Measurements from ENCODE around the gene LEF1. TPM values are rescaled to one million over a fixed set of nuclear protein-coding genes. Genes with fewer than 3 reads are reported as not detected.

LEF1 gene
- total RNA-seq, 4 donors from 2014 or later: 0.42 to 3.6 (median 1.9) TPM

- Histone ChIP-seq H3K27me3 (peaks cover 4 to 78% (median 47%) of the 10 kb centered on the region in 4 donors), H3K4me1 (peaks cover 23 to 36% (median 32%) of the 10 kb centered on the region in 4 donors), H3K4me3 (peak overlapping the region; percentile 52 to 69 (median 57)), H3K9me3 (no peaks in the 10 kb centered on the region), H3K27ac (replicated peaks in 1 of 4) (no peak overlapping the region), H3K36me3 (no peaks in the 10 kb centered on the region)
- DNase-seq (ENCODE audit: extremely low spot score): no peak
- TF ChIP-seq POLR2AphosphoS5 (IDR thresholded peaks at IDR 0.05) (no peak), POLR2A (IDR thresholded peaks at IDR 0.05; ENCODE audit: low read depth) (no peak), CTCF (IDR thresholded peaks at IDR 0.05) (no peak), EP300 (IDR thresholded peaks at IDR 0.05) (no peak)
- intact Hi-C loops (cut with DNase I): no loop called here
- 72% methylated on average over 11 of the region's 11 CpGs for WGBS
Observed at GRCh38 chr4:108173599-108174057, 4.9 kb upstream of the LEF1 start.

- TF ChIP-seq EP300 (IDR thresholded peaks at IDR 0.05) (no peak), CTCF (IDR thresholded peaks at IDR 0.05) (no peak)
- Histone ChIP-seq H3K4me3 (peak overlapping the region; percentile 52 to 69 (median 57)), H3K36me3 (no peaks in the 10 kb centered on the region), H3K4me1 (peaks cover 29 to 43% (median 38%) of the 10 kb centered on the region in 4 donors), H3K27ac (replicated peaks in 1 of 4) (peak overlapping the region in 3 of 4 donors; percentile 28 to 55 (median 49)), H3K9me3 (no peaks in the 10 kb centered on the region), H3K27me3 (peaks cover 4 to 84% (median 50%) of the 10 kb centered on the region in 4 donors)
- DNase-seq (ENCODE audit: extremely low spot score): no peak
- under 1% methylated on average over 29 of the region's 77 CpGs for WGBS
- intact Hi-C loops (cut with DNase I): no loop called here
Observed at GRCh38 chr4:108172753-108173598, 4.2 kb upstream of the LEF1 start.

GRCh38 chr4:108172231-108172752 lies 3.6 kb upstream of the LEF1 start:
- H3K36me3 ChIP-seq: no peaks in the 10 kb centered on the region
- H3K9me3 ChIP-seq: no peaks in the 10 kb centered on the region
- DNase-seq (ENCODE audit: extremely low spot score): no peak
- no peak for TF ChIP-seq POLR2AphosphoS5 (IDR thresholded peaks at IDR 0.05)
- TF ChIP-seq CTCF (IDR thresholded peaks at IDR 0.05): peak in 1 of 3 experiments; percentile 13
- WGBS: 11% methylated on average over 23 of the region's 43 CpGs
- peaks cover 32 to 48% (median 43%) of the 10 kb centered on the region in 4 donors for H3K4me1 ChIP-seq
- peak overlapping the region; percentile 52 to 69 (median 57) for H3K4me3 ChIP-seq
- peak overlapping the region in 3 of 4 donors; percentile 28 to 55 (median 49) for H3K27ac ChIP-seq (replicated peaks in 1 of 4)
- peaks cover 4 to 87% (median 52%) of the 10 kb centered on the region in 4 donors for H3K27me3 ChIP-seq
- intact Hi-C loops (cut with DNase I): no loop called here

GRCh38 chr4:108171339-108172230 lies 2.9 kb upstream of the LEF1 start:
- Histone ChIP-seq H3K27ac (replicated peaks in 1 of 4) (no peak overlapping the region), H3K27me3 (peaks cover 9 to 89% (median 57%) of the 10 kb centered on the region in 4 donors), H3K9me3 (no peaks in the 10 kb centered on the region), H3K4me1 (peaks cover 40 to 55% (median 50%) of the 10 kb centered on the region in 4 donors), H3K4me3 (peak overlapping the region; percentile 52 to 69 (median 57)), H3K36me3 (no peaks in the 10 kb centered on the region)
- no peak for TF ChIP-seq POLR2AphosphoS5 (IDR thresholded peaks at IDR 0.05)
- TF ChIP-seq POLR2A (IDR thresholded peaks at IDR 0.05; ENCODE audit: low read depth): no peak
- TF ChIP-seq CTCF (IDR thresholded peaks at IDR 0.05): no peak
- WGBS: 12% methylated on average over 52 of the region's 52 CpGs
- no peak for DNase-seq (ENCODE audit: extremely low spot score)
- intact Hi-C loops (cut with DNase I): no loop called here

All from esophagus muscularis mucosa (tissue), 4 donors.